GM12878 (cell line): Measurements from ENCODE around the gene CIPC. TPM values are rescaled to one million over a fixed set of nuclear protein-coding genes. Genes with fewer than 3 reads are reported as not detected.
A peak's percentile ranks its signal among the peaks of the same experiment; 100 is the strongest.

Source experiments
- ATAC-seq: fragments of 200-7000 bp; cut with Tn5 transposase; 3 replicates; pipeline ENCODE4 v1.9.1; 2020; ENCODE audit warnings: mild to moderate bottlenecking, moderate library complexity
- BruUV-seq: library from RNA; stranded (reverse); fragments of 400-500 nt; replicated peaks from 2 replicates; lab custom pipeline; 2021; lab: Mats Ljungman, UMichigan
- CTCF ChIA-PET: fragments of 300-600 bp; sonication (Branson Sonifier 250); formaldehyde crosslinking; extraction: SDS; loops from one replicate; lab custom pipeline; 2021; ENCODE audit warnings: inconsistent platforms; lab: Yijun Ruan, JAX
- POLR2A ChIA-PET: fragments of 350-600 bp; formaldehyde crosslinking; extraction: SDS; loops from one replicate; lab custom pipeline; 2021; ENCODE audit warnings: inconsistent platforms; lab: Charles Lee
- RAD21 ChIA-PET: fragments of 300-600 bp; sonication (Branson Sonifier 250); formaldehyde crosslinking; loops from one replicate; lab custom pipeline; 2023; ENCODE audit warnings: antibody characterized with exemption; ENCODE audit not compliant: unreplicated experiment; lab: Charles Lee
- SMC1A ChIA-PET: fragments of 300-600 bp; sonication (Branson Sonifier 250); formaldehyde crosslinking; loops from one replicate; lab custom pipeline; 2023; ENCODE audit not compliant: unreplicated experiment, uncharacterized antibody; lab: Charles Lee
- DNase-seq: peaks from one replicate; pipeline ENCODE4 v3.0.0-alpha.2; 2011; ENCODE audit warnings: low read depth, low spot score
- FAIRE-seq: peaks from 3 replicates; lab custom pipeline; 2011; peaks lifted over from hg19 to GRCh38; lab: Jason Lieb, UNC
- H2AFZ ChIP-seq: 2 replicates; pipeline ENCODE4 v1.6.0; 2011; ENCODE audit warnings: low read depth, low read length, control low read depth; ENCODE audit not compliant: control insufficient read depth
- H3K27ac ChIP-seq: 2 replicates; pipeline ENCODE4 v1.5.1; 2011; ENCODE audit warnings: control low read depth; ENCODE audit not compliant: control insufficient read depth, insufficient read depth
- H3K27me3 ChIP-seq, 2 experiments: replicated peaks in 1 of 2; 2 replicates each; pipeline versions ENCODE4 v1.6.0 to v1.6.1; 2011; ENCODE audit warnings: low read length in 1 of 2; ENCODE audit not compliant: control insufficient read depth in 2 of 2, insufficient read depth in 2 of 2
- H3K36me3 ChIP-seq, 2 experiments: 2 replicates each; pipeline ENCODE4 v1.5.1; 2011; ENCODE audit warnings: low read length in 1 of 2; ENCODE audit not compliant: control insufficient read depth in 2 of 2, insufficient read depth in 2 of 2
- H3K4me1 ChIP-seq: 2 replicates; pipeline ENCODE4 v1.6.1; 2011; ENCODE audit warnings: mild to moderate bottlenecking, low read length, moderate library complexity, mixed read lengths; ENCODE audit not compliant: control insufficient read depth, insufficient read depth
- H3K4me2 ChIP-seq: 2 replicates; pipeline ENCODE4 v1.6.0; 2011; ENCODE audit warnings: control low read depth; ENCODE audit not compliant: control insufficient read depth, insufficient read depth
- H3K4me3 ChIP-seq: fragments of 200-600 bp; sonication (generic); 2 replicates; pipeline ENCODE4 v1.5.1; 2016
- H3K79me2 ChIP-seq: 2 replicates; pipeline ENCODE4 v1.6.0; 2011; ENCODE audit warnings: low read length; ENCODE audit not compliant: control insufficient read depth, insufficient read depth
- H3K9ac ChIP-seq: 2 replicates; pipeline ENCODE4 v1.8.0; 2011; ENCODE audit warnings: low read length, control low read depth, mixed read lengths; ENCODE audit not compliant: control insufficient read depth, insufficient read depth
- H3K9me3 ChIP-seq: replicated peaks from 3 replicates; pipeline ENCODE4 v1.5.1; 2011; ENCODE audit warnings: mild to moderate bottlenecking, low read length; ENCODE audit not compliant: control insufficient read depth, insufficient read depth
- H4K20me1 ChIP-seq: 2 replicates; pipeline ENCODE4 v1.6.0; 2011; ENCODE audit not compliant: control insufficient read depth, insufficient read depth
- CHD4 ChIP-seq: fragments of 200-600 bp; sonication (generic); IDR thresholded peaks from 2 replicates; pipeline ENCODE4 v1.6.1; 2016; ENCODE audit warnings: mild to moderate bottlenecking
- ESRRA ChIP-seq: IDR thresholded peaks from 2 replicates; pipeline ENCODE4 v1.6.1; 2012; ENCODE audit warnings: mild to moderate bottlenecking, low read length, improper control_type of control experiment
- ETV6 ChIP-seq, 2 experiments: fragments of 450-650 bp in 1 of 2; IDR thresholded peaks in 1 of 2; conservative IDR thresholded peaks in 1 of 2; 2 replicates each; pipeline ENCODE4 v1.6.1; 2014; ENCODE audit warnings: antibody characterized with exemption in 1 of 2, borderline replicate concordance in 1 of 2, low read depth in 1 of 2, mild to moderate bottlenecking in 1 of 2, moderate library complexity in 1 of 2
- HDAC6 ChIP-seq: fragments of 200-600 bp; sonication (generic); IDR thresholded peaks from one replicate; pipeline ENCODE4 v1.8.0; 2017; ENCODE audit warnings: antibody characterized with exemption; ENCODE audit not compliant: unreplicated experiment
- HDGF ChIP-seq: fragments of 450-650 bp; IDR thresholded peaks from 2 replicates; pipeline ENCODE4 v1.6.1; 2016; ENCODE audit warnings: antibody characterized with exemption
- MXI1 ChIP-seq: fragments of 150-350 bp; IDR thresholded peaks from 2 replicates; pipeline ENCODE4 v1.6.1; 2011; ENCODE audit warnings: low read depth, mild to moderate bottlenecking, inconsistent platforms, low read length, improper control_type of control experiment
- NR2C1 ChIP-seq: fragments of 450-650 bp; IDR thresholded peaks from 2 replicates; pipeline ENCODE4 v1.6.1; 2017; ENCODE audit warnings: antibody characterized with exemption, mild to moderate bottlenecking, moderate library complexity
- RUNX3 ChIP-seq: IDR thresholded peaks from 2 replicates; pipeline ENCODE4 v1.6.1; 2012; ENCODE audit warnings: low read length, inconsistent platforms
- SIN3A ChIP-seq: IDR thresholded peaks from 2 replicates; pipeline ENCODE4 v1.6.1; 2012; ENCODE audit warnings: low read depth, low read length, improper control_type of control experiment
- SIX5 ChIP-seq: IDR thresholded peaks from 2 replicates; pipeline ENCODE4 v1.6.1; 2011; ENCODE audit warnings: mild to moderate bottlenecking, low read depth, low read length, moderate library complexity; ENCODE audit not compliant: severe bottlenecking
- ZSCAN29 ChIP-seq: fragments of 450-650 bp; IDR thresholded peaks from 2 replicates; pipeline ENCODE4 v1.6.1; 2017; ENCODE audit warnings: mild to moderate bottlenecking, moderate library complexity
- WGBS: methylation state at CpG from one replicate; pipeline ENCODE4 v1.1.6; 2016; ENCODE audit warnings: low lambda C conversion rate; ENCODE audit not compliant: insufficient replicate concordance, insufficient coverage; ENCODE audit errors: missing lambda C conversion rate; 5-methylcytosine and 5-hydroxymethylcytosine counted together
- in situ Hi-C: fragments of 300-500 bp; cut with MboI; formaldehyde crosslinking; loops from 9 replicates; pipeline ENCODE4 v1.14.3; 2018; ENCODE audit warnings: mixed read lengths
- intact Hi-C: fragments of 100-400 bp; cut with micrococcal nuclease; formaldehyde crosslinking; loops from one replicate; pipeline ENCODE4 v1.14.2; 2022; ENCODE audit not compliant: unreplicated experiment
- polyA plus RNA-seq, 11 experiments: library from polyadenylated mRNA; depleted of rRNA in 4 of 11; unstranded in 6 of 11; stranded (reverse) in 5 of 11; fragments of >200 nt; fragmentation: Nextera tagmentation in 4 of 11; fragmentation: Illumina TruSeq in 1 of 11; extraction: Ambion mirVana in 4 of 11; extraction: Trizol in 1 of 11; gene quantifications; 1 replicate in 1 of 11; 2 replicates in 10 of 11; pipeline versions ENCODE4 v1.2.1 to v1.2.3, GENCODE V29; 2011 to 2016; ENCODE audit warnings: inconsistent platforms in 2 of 11, missing spikeins in 2 of 11, low read depth in 1 of 11
- total RNA-seq, 4 experiments: library from RNA; depleted of rRNA in 3 of 4; stranded (reverse); fragments of >200 nt in 3 of 4; fragmentation: Illumina TruSeq in 1 of 4; extraction: Trizol in 1 of 4; gene quantifications; 2 replicates each; pipeline versions ENCODE4 v1.2.1 to v1.2.3, GENCODE V29; 2013 to 2021
- TF ChIP-seq, protein P1 (sequence below): IDR thresholded peaks from 2 replicates; pipeline ENCODE4 v1.6.1; 2011; ENCODE audit warnings: borderline replicate concordance, low read depth, mild to moderate bottlenecking, moderate library complexity, low read length; ENCODE audit not compliant: insufficient read depth, poor library complexity, severe bottlenecking
- TF ChIP-seq, protein P2 (sequence below): fragments of 450-650 bp; formaldehyde crosslinking; IDR thresholded peaks from 2 replicates; pipeline ENCODE4 v1.4.0; 2020; ENCODE audit warnings: mild to moderate bottlenecking, moderate library complexity
- TF ChIP-seq, protein P3 (sequence below): fragments of 150-350 bp; IDR thresholded peaks from 2 replicates; pipeline ENCODE4 v1.6.1; 2016; ENCODE audit warnings: low read depth, low read length

CIPC gene
- total and polyA plus RNA-seq, 10 of the 15 experiments (the other 5 are each of a cell fraction or from before 2014, with no cell fraction given) = 5.6 to 29.5 (median 16.5) TPM

DNA sequence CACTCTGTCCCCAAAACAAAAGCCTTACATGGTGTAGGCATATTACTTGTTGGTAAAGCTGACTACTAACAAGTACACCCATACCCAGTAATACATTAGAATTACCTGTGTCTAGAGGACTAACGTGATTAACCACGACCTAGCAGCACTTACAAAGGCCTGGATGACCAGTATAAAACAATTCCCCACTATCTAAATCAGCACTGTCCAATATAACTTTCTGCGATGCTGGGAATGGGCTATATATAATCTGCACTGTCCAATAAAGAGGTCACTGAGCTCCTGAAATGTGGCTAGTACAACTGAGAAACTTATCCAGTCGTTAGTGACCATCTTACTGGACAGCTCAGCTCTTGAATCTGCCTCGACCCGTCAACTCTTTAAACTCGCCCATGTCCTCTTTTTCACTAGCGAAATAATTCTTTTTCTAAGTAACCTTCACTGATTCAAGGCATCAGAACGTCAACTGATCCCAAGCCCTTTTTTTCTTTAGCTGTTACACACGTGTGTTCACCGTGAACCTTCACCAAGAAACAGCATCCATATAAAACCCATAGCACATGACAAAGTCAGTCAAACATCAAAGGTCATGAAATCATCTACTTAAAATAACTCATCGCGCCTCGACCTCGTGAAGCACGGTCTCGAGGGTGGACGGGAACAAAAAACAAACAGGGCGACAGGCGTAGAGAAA lies 905 bp upstream of the CIPC start:
- FAIRE-seq = no peak
- TF ChIP-seq MXI1 (peak; percentile 80; the same call in 1 of the 2 replicates), SIX5 (no peak), CHD4 (no peak), SIN3A (no peak), HDGF (no peak), RUNX3 (0 out of 2 replicates have a peak, but pooled peaks have one; percentile 8), HDAC6 (no peak), ESRRA (no peak), NR2C1 (no peak), ZSCAN29 (no peak), ETV6 (conservative IDR thresholded peaks at IDR 0.05 in 1 of 2, IDR thresholded peaks at IDR 0.05 in 1 of 2; ENCODE audit: borderline replicate concordance in 1 of 2, low read depth in 1 of 2) (no peak)
- TF ChIP-seq, protein P1, sequence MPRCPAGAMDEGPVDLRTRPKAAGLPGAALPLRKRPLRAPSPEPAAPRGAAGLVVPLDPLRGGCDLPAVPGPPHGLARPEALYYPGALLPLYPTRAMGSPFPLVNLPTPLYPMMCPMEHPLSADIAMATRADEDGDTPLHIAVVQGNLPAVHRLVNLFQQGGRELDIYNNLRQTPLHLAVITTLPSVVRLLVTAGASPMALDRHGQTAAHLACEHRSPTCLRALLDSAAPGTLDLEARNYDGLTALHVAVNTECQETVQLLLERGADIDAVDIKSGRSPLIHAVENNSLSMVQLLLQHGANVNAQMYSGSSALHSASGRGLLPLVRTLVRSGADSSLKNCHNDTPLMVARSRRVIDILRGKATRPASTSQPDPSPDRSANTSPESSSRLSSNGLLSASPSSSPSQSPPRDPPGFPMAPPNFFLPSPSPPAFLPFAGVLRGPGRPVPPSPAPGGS = no peak
- TF ChIP-seq, protein P2, sequence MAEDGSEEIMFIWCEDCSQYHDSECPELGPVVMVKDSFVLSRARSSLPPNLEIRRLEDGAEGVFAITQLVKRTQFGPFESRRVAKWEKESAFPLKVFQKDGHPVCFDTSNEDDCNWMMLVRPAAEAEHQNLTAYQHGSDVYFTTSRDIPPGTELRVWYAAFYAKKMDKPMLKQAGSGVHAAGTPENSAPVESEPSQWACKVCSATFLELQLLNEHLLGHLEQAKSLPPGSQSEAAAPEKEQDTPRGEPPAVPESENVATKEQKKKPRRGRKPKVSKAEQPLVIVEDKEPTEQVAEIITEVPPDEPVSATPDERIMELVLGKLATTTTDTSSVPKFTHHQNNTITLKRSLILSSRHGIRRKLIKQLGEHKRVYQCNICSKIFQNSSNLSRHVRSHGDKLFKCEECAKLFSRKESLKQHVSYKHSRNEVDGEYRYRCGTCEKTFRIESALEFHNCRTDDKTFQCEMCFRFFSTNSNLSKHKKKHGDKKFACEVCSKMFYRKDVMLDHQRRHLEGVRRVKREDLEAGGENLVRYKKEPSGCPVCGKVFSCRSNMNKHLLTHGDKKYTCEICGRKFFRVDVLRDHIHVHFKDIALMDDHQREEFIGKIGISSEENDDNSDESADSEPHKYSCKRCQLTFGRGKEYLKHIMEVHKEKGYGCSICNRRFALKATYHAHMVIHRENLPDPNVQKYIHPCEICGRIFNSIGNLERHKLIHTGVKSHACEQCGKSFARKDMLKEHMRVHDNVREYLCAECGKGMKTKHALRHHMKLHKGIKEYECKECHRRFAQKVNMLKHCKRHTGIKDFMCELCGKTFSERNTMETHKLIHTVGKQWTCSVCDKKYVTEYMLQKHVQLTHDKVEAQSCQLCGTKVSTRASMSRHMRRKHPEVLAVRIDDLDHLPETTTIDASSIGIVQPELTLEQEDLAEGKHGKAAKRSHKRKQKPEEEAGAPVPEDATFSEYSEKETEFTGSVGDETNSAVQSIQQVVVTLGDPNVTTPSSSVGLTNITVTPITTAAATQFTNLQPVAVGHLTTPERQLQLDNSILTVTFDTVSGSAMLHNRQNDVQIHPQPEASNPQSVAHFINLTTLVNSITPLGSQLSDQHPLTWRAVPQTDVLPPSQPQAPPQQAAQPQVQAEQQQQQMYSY (CRISPR knock-in tag) = 0 out of 2 replicates have a peak, but pooled peaks have one; percentile 34
- TF ChIP-seq, protein P3, sequence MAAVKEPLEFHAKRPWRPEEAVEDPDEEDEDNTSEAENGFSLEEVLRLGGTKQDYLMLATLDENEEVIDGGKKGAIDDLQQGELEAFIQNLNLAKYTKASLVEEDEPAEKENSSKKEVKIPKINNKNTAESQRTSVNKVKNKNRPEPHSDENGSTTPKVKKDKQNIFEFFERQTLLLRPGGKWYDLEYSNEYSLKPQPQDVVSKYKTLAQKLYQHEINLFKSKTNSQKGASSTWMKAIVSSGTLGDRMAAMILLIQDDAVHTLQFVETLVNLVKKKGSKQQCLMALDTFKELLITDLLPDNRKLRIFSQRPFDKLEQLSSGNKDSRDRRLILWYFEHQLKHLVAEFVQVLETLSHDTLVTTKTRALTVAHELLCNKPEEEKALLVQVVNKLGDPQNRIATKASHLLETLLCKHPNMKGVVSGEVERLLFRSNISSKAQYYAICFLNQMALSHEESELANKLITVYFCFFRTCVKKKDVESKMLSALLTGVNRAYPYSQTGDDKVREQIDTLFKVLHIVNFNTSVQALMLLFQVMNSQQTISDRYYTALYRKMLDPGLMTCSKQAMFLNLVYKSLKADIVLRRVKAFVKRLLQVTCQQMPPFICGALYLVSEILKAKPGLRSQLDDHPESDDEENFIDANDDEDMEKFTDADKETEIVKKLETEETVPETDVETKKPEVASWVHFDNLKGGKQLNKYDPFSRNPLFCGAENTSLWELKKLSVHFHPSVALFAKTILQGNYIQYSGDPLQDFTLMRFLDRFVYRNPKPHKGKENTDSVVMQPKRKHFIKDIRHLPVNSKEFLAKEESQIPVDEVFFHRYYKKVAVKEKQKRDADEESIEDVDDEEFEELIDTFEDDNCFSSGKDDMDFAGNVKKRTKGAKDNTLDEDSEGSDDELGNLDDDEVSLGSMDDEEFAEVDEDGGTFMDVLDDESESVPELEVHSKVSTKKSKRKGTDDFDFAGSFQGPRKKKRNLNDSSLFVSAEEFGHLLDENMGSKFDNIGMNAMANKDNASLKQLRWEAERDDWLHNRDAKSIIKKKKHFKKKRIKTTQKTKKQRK = no peak

More for the DNA sequence above, 905 bp upstream of the CIPC start:
- BruUV-seq = TSS peak; percentile 94
- peaks cover 10% of the 10 kb centered on the region for H3K79me2 ChIP-seq
- ChIA-PET CTCF (interaction anchor here (0.6 to 21.9 kb wide), 10 partner anchors 20 to 386 kb away, joined by 3 to 719 read pairs (median 12); no protein-coding TSS in a partner anchor), RAD21 (interaction anchor here (0.8 to 13.8 kb wide), 18 partner anchors 11 to 224 kb away, joined by 3 to 199 read pairs (median 4); partner anchors contain the start of genes GSTZ1 and POMT2), SMC1A (interaction anchor here (0.8 to 21.4 kb wide), 11 partner anchors 8 to 223 kb away, joined by 3 to 428 read pairs (median 3); partner anchors contain the start of genes GSTZ1 and POMT2), POLR2A (interaction anchor here (0.6 to 6.9 kb wide), 6 partner anchors 12 to 75 kb away, joined by 3 to 68 read pairs (median 4); no protein-coding TSS in a partner anchor)
- no peaks in the 10 kb centered on the region for H3K36me3 ChIP-seq
- peak overlapping the region; percentile 87 for H3K27ac ChIP-seq
- H3K4me3 ChIP-seq = peak overlapping the region; percentile 71
- peak overlapping the region; percentile 90 for H3K9ac ChIP-seq
- H3K4me1 ChIP-seq = peaks cover 17% of the 10 kb centered on the region
- in situ Hi-C loops (no loop called here), intact Hi-C loops (no loop called here)
- H3K4me2 ChIP-seq = peak overlapping the region; percentile 87
- DNase-seq = no peak
- no peaks in the 10 kb centered on the region for H3K27me3 ChIP-seq
- H2AFZ ChIP-seq = peak overlapping the region; percentile 87
- ATAC-seq = no peak
- H4K20me1 ChIP-seq = no peaks in the 10 kb centered on the region
- no peaks in the 10 kb centered on the region; the same call in 2 of the 3 replicates for H3K9me3 ChIP-seq
- WGBS = 2% methylated on average over 20 of the region's 20 CpGs
